ENCODE results near the gene ATP5MC3. TPM values are rescaled to one million over a fixed set of nuclear protein-coding genes. Genes with fewer than 3 reads are reported as not detected.

ATP5MC3 gene
- polyA plus RNA-seq, 1 donor from 2014 or later, result 303 TPM

DNA sequence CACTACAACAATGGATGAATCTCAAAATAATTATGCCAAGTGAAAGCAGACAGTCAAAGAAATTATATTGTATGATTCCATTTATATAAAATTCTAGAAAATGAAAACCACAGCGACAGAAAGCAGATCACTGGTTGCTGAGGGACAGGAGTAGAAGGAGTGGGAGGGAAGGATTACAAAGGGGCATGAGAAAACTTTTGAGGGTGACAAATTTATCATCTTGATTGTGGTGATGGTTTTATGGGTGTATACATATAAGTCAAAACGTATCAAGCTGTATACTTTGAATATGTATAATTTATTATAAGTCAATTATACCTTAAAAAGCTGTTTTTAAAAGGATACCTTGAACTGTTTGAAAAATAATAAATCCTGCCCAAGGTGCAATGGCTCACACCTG, 41.2 kb downstream of the ATP5MC3 start:
- TF ChIP-seq POLR2AphosphoS5 (IDR thresholded peaks at IDR 0.05) (no peak), MXI1 (conservative IDR thresholded peaks at IDR 0.05; ENCODE audit: poor library complexity, severe bottlenecking) (no peak), EP300 (conservative IDR thresholded peaks at IDR 0.05; ENCODE audit: poor library complexity, severe bottlenecking) (no peak), EZH2 (IDR thresholded peaks at IDR 0.05; ENCODE audit: borderline replicate concordance, insufficient read depth, low read length, poor library complexity, severe bottlenecking) (no peak), TAF1 (IDR thresholded peaks at IDR 0.05; ENCODE audit: low read depth) (no peak), SMC3 (conservative IDR thresholded peaks at IDR 0.05; ENCODE audit: poor library complexity) (no peak), RAD21 (conservative IDR thresholded peaks at IDR 0.05) (no peak)
- TF ChIP-seq, protein P1, sequence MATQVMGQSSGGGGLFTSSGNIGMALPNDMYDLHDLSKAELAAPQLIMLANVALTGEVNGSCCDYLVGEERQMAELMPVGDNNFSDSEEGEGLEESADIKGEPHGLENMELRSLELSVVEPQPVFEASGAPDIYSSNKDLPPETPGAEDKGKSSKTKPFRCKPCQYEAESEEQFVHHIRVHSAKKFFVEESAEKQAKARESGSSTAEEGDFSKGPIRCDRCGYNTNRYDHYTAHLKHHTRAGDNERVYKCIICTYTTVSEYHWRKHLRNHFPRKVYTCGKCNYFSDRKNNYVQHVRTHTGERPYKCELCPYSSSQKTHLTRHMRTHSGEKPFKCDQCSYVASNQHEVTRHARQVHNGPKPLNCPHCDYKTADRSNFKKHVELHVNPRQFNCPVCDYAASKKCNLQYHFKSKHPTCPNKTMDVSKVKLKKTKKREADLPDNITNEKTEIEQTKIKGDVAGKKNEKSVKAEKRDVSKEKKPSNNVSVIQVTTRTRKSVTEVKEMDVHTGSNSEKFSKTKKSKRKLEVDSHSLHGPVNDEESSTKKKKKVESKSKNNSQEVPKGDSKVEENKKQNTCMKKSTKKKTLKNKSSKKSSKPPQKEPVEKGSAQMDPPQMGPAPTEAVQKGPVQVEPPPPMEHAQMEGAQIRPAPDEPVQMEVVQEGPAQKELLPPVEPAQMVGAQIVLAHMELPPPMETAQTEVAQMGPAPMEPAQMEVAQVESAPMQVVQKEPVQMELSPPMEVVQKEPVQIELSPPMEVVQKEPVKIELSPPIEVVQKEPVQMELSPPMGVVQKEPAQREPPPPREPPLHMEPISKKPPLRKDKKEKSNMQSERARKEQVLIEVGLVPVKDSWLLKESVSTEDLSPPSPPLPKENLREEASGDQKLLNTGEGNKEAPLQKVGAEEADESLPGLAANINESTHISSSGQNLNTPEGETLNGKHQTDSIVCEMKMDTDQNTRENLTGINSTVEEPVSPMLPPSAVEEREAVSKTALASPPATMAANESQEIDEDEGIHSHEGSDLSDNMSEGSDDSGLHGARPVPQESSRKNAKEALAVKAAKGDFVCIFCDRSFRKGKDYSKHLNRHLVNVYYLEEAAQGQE (IDR thresholded peaks at IDR 0.05; ENCODE audit: borderline replicate concordance), result no peak
- TF ChIP-seq, protein P2, sequence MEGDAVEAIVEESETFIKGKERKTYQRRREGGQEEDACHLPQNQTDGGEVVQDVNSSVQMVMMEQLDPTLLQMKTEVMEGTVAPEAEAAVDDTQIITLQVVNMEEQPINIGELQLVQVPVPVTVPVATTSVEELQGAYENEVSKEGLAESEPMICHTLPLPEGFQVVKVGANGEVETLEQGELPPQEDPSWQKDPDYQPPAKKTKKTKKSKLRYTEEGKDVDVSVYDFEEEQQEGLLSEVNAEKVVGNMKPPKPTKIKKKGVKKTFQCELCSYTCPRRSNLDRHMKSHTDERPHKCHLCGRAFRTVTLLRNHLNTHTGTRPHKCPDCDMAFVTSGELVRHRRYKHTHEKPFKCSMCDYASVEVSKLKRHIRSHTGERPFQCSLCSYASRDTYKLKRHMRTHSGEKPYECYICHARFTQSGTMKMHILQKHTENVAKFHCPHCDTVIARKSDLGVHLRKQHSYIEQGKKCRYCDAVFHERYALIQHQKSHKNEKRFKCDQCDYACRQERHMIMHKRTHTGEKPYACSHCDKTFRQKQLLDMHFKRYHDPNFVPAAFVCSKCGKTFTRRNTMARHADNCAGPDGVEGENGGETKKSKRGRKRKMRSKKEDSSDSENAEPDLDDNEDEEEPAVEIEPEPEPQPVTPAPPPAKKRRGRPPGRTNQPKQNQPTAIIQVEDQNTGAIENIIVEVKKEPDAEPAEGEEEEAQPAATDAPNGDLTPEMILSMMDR (IDR thresholded peaks at IDR 0.05; ENCODE audit: poor library complexity, severe bottlenecking), result no peak
- no peaks in the 10 kb centered on the region for H4K20me1 ChIP-seq (ENCODE audit: insufficient read depth)
- H3F3A ChIP-seq (ENCODE audit: insufficient read depth, low read length, poor library complexity, severe bottlenecking), result no peaks in the 10 kb centered on the region
- no peaks in the 10 kb centered on the region for H3K9me2 ChIP-seq (ENCODE audit: insufficient read depth, low read length)
- H3K27me3 ChIP-seq (ENCODE audit: insufficient read depth, low read depth, low read length), result no peaks in the 10 kb centered on the region
- H3K4me2 ChIP-seq (ENCODE audit: low read length), result no peak overlapping the region
- H3K79me2 ChIP-seq (replicated peaks; ENCODE audit: insufficient read depth, low read length), result peaks cover 64% of the 10 kb centered on the region
- H3K27ac ChIP-seq (ENCODE audit: low read length), result no peak overlapping the region
- peaks cover 4% of the 10 kb centered on the region for H3K36me3 ChIP-seq (ENCODE audit: insufficient read depth, low read length)
- no peak overlapping the region for H3K9ac ChIP-seq (ENCODE audit: low read length)
- no peak overlapping the region for H3K4me3 ChIP-seq (ENCODE audit: low read length)
- no peaks in the 10 kb centered on the region for H3K9me3 ChIP-seq (ENCODE audit: low read length)
- no peak overlapping the region for H2AFZ ChIP-seq (ENCODE audit: low read depth, low read length)

DNA sequence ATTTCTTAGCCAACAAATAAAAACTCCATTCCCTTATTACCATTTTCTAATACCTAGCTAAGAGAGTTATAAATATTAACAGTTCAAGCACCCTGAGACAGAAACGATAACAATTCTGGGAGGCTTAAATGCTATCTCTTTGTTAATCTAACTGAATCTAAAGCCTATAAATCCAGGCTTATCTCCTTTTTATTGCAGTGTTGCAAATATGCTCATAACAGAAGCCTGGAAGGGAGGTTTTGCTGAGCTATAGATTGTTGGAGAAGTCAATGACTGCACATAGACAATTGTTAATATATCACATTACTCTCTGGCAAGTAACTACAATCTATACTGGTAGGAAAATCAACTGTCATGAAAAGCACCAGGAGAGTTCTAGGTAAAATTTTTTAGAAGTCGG, 43.7 kb downstream of the ATP5MC3 start:
- Histone ChIP-seq H3F3A (ENCODE audit: insufficient read depth, low read length, poor library complexity, severe bottlenecking) (no peaks in the 10 kb centered on the region), H3K4me2 (ENCODE audit: low read length) (no peak overlapping the region), H3K9ac (ENCODE audit: low read length) (no peak overlapping the region), H4K20me1 (ENCODE audit: insufficient read depth) (no peaks in the 10 kb centered on the region), H3K27ac (ENCODE audit: low read length) (no peak overlapping the region), H3K4me3 (ENCODE audit: low read length) (no peak overlapping the region), H3K79me2 (replicated peaks; ENCODE audit: insufficient read depth, low read length) (peaks cover 48% of the 10 kb centered on the region), H2AFZ (ENCODE audit: low read depth, low read length) (no peak overlapping the region), H3K9me3 (ENCODE audit: low read length) (no peaks in the 10 kb centered on the region), H3K27me3 (ENCODE audit: insufficient read depth, low read depth, low read length) (no peaks in the 10 kb centered on the region), H3K9me2 (ENCODE audit: insufficient read depth, low read length) (no peaks in the 10 kb centered on the region), H3K36me3 (ENCODE audit: insufficient read depth, low read length) (peaks cover 4% of the 10 kb centered on the region)
- no peak for TF ChIP-seq POLR2AphosphoS5 (IDR thresholded peaks at IDR 0.05)
- TF ChIP-seq, protein P2 (IDR thresholded peaks at IDR 0.05; ENCODE audit: poor library complexity, severe bottlenecking), result no peak
- TF ChIP-seq EZH2 (IDR thresholded peaks at IDR 0.05; ENCODE audit: borderline replicate concordance, insufficient read depth, low read length, poor library complexity, severe bottlenecking), result no peak
